Thyroid gland (tissue), 4 donors: ENCODE measurements around the gene C11orf71.

ENCODE experiments used
- CTCF ChIP-seq, 6 experiments: fragments of 200-600 bp in 3 of 6; fragments of 450-650 bp in 3 of 6; sonication (generic) in 3 of 6; IDR thresholded peaks; one replicate each; pipeline ENCODE4 v1.5.1; 2016 to 2019; ENCODE audit warnings: antibody characterized with exemption in 6 of 6, mild to moderate bottlenecking in 2 of 6, inconsistent platforms in 1 of 6, moderate library complexity in 1 of 6
- POLR2A ChIP-seq, 2 donors: fragments of 450-650 bp; IDR thresholded peaks; one replicate each; pipeline ENCODE4 v1.6.1; 2017; ENCODE audit warnings: antibody characterized with exemption in 2 of 2, mild to moderate bottlenecking in 2 of 2, moderate library complexity in 1 of 2

GRCh38 chr11:114432893-114433292 lies 32.6 kb upstream of the C11orf71 start:
- TF ChIP-seq CTCF (IDR thresholded peaks at IDR 0.05): no peak
- TF ChIP-seq POLR2A (IDR thresholded peaks at IDR 0.05): no peak
